ENCODE results near the gene IGSF1. TPM values are rescaled to one million over a fixed set of nuclear protein-coding genes. Genes with fewer than 3 reads are reported as not detected.

The IGSF1 gene
- total RNA-seq, 4 donors from 2014 or later, result 0.63 to 2.0 (median 1.2) TPM

GRCh38 chrX:131271826-131272225 lies 17.3 kb downstream of the IGSF1 start:
- ATAC-seq (ENCODE audit: low FRiP score) (no peak), DNase-seq (ENCODE audit: low spot score) (no peak)
- TF ChIP-seq, protein P1, sequence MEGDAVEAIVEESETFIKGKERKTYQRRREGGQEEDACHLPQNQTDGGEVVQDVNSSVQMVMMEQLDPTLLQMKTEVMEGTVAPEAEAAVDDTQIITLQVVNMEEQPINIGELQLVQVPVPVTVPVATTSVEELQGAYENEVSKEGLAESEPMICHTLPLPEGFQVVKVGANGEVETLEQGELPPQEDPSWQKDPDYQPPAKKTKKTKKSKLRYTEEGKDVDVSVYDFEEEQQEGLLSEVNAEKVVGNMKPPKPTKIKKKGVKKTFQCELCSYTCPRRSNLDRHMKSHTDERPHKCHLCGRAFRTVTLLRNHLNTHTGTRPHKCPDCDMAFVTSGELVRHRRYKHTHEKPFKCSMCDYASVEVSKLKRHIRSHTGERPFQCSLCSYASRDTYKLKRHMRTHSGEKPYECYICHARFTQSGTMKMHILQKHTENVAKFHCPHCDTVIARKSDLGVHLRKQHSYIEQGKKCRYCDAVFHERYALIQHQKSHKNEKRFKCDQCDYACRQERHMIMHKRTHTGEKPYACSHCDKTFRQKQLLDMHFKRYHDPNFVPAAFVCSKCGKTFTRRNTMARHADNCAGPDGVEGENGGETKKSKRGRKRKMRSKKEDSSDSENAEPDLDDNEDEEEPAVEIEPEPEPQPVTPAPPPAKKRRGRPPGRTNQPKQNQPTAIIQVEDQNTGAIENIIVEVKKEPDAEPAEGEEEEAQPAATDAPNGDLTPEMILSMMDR (IDR thresholded peaks at IDR 0.05), result no peak

- no peak for ATAC-seq (ENCODE audit: low FRiP score)
- TF ChIP-seq, protein P1 (IDR thresholded peaks at IDR 0.05), result no peak
- no peak for DNase-seq (ENCODE audit: low spot score)
Measured at GRCh38 chrX:131271274-131271673, 17.8 kb downstream of the IGSF1 start.

- TF ChIP-seq, protein P1 (IDR thresholded peaks at IDR 0.05), result no peak
- no peak for DNase-seq (ENCODE audit: low spot score)
- ATAC-seq (ENCODE audit: low FRiP score), result no peak
Measured at GRCh38 chrX:131270080-131270479, 19.0 kb downstream of the IGSF1 start.

DNA sequence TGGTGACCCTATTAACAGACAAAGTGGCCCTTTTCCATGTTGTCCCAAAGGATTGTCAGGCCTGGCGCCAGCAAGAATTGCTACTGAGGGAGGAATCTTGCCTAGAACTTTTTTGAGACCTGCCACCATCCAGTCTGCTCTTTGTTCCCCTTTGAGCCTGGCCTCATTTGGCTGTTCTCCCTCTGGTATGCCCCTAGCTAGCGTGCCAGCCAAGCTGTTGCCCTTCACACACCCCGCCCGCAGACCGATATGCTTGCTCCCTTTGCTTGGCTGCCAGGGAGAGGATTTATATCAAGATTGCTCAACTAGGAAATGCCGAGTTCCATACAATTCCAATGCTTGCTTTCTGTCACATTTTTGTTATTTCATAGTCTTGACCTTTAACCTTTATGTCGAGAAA lies 24.4 kb downstream of the IGSF1 start:
- no peak for ATAC-seq (ENCODE audit: low FRiP score)

GRCh38 chrX:131264053-131264452 lies 25.1 kb downstream of the IGSF1 start:
- DNase-seq (ENCODE audit: low spot score), result no peak
- ATAC-seq (ENCODE audit: low FRiP score), result no peak
- TF ChIP-seq, protein P1 (IDR thresholded peaks at IDR 0.05), result no peak

More for the DNA sequence above, 24.4 kb downstream of the IGSF1 start:
- DNase-seq (ENCODE audit: low spot score), result no peak
- TF ChIP-seq, protein P1 (IDR thresholded peaks at IDR 0.05), result no peak

GRCh38 chrX:131262738-131263679 lies 26.1 kb downstream of the IGSF1 start:
- ATAC-seq (ENCODE audit: low FRiP score) (no peak), DNase-seq (ENCODE audit: low spot score) (no peak)
- TF ChIP-seq, protein P1 (IDR thresholded peaks at IDR 0.05), result no peak

- no peak for DNase-seq (ENCODE audit: low spot score)
- ATAC-seq (ENCODE audit: low FRiP score), result no peak
- TF ChIP-seq, protein P1 (IDR thresholded peaks at IDR 0.05), result no peak
Measured at GRCh38 chrX:131262200-131262599, 26.9 kb downstream of the IGSF1 start.
